C4-2B (cell line): ENCODE data around the gene SNTA1.

ENCODE experiments used
- ZFX ChIP-seq: fragments of 450-650 bp; IDR thresholded peaks from 2 replicates; pipeline ENCODE4 v1.6.1; 2017
- TF ChIP-seq, protein P1 (sequence below): fragments of 450-650 bp; conservative IDR thresholded peaks from 2 replicates; pipeline ENCODE4 v1.5.1; 2017; ENCODE audit warnings: mild to moderate bottlenecking

DNA sequence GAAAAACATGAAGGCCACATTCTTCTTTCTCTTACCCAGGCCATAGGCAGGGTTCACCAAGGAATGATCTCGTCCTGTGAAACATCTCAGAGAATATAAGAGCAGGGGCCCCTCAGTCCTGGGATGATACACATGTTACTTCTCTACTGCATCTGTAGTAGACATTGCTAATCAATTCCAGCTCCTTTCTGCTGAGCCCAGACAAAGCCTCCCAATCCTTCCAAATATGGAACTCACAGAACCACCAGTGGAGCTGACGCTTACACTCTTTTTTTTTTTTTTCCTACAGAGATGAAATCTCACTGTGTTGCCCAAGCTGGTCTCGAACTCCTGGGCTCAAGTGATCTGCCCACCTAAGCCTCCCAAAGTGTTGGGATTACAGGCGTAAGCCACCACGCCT lies 9.1 kb downstream of the SNTA1 start:
- TF ChIP-seq, protein P1, sequence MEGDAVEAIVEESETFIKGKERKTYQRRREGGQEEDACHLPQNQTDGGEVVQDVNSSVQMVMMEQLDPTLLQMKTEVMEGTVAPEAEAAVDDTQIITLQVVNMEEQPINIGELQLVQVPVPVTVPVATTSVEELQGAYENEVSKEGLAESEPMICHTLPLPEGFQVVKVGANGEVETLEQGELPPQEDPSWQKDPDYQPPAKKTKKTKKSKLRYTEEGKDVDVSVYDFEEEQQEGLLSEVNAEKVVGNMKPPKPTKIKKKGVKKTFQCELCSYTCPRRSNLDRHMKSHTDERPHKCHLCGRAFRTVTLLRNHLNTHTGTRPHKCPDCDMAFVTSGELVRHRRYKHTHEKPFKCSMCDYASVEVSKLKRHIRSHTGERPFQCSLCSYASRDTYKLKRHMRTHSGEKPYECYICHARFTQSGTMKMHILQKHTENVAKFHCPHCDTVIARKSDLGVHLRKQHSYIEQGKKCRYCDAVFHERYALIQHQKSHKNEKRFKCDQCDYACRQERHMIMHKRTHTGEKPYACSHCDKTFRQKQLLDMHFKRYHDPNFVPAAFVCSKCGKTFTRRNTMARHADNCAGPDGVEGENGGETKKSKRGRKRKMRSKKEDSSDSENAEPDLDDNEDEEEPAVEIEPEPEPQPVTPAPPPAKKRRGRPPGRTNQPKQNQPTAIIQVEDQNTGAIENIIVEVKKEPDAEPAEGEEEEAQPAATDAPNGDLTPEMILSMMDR, result no peak
- TF ChIP-seq ZFX, result no peak
